ENCODE results near the gene EPAS1. TPM values are rescaled to one million over a fixed set of nuclear protein-coding genes. Genes with fewer than 3 reads are reported as not detected.

The EPAS1 gene
- total and polyA plus RNA-seq, 2 of the 8 experiments (the other 6 are each of a cell fraction or from before 2014, with no cell fraction given) = 2.0 to 4.9 TPM

GRCh38 chr2:46369783-46370182 lies 72.6 kb downstream of the EPAS1 start (continued):
- TF ChIP-seq, protein P1, sequence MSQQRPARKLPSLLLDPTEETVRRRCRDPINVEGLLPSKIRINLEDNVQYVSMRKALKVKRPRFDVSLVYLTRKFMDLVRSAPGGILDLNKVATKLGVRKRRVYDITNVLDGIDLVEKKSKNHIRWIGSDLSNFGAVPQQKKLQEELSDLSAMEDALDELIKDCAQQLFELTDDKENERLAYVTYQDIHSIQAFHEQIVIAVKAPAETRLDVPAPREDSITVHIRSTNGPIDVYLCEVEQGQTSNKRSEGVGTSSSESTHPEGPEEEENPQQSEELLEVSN (IDR thresholded peaks at IDR 0.05) = no peak
- TF ChIP-seq BCL11A (IDR thresholded peaks at IDR 0.05; ENCODE audit: low read depth in 2 of 2, low read length in 2 of 2) = no peak
